HG03469 (cell line): Measurements from ENCODE around the gene NECAB3.
"Not testable (repeated sequence)": the region's sequence is repeated elsewhere in the genome, so short reads cannot be mapped to it uniquely, and the experiment has no call there.

Source experiments
- ATAC-seq: cut with Tn5 transposase; IDR thresholded peaks from one replicate; pipeline ENCODE4 v1.9.1; 2021; ENCODE audit warnings: mild to moderate bottlenecking, moderate library complexity, moderate number of reproducible peaks; ENCODE audit not compliant: unreplicated experiment

The NECAB3 gene

GRCh38 chr20:33653218-33653899 is 20.9 kb downstream of the NECAB3 start:
- no peak for ATAC-seq

GRCh38 chr20:33651562-33652048 is 22.6 kb downstream of the NECAB3 start:
- no peak for ATAC-seq

- no peak for ATAC-seq
Observed at GRCh38 chr20:33650753-33651561, 23.3 kb downstream of the NECAB3 start.

GRCh38 chr20:33650111-33650752 is 24.0 kb downstream of the NECAB3 start:
- no peak for ATAC-seq

GRCh38 chr20:33649201-33649681 is 25.0 kb downstream of the NECAB3 start:
- ATAC-seq = no peak

GRCh38 chr20:33648396-33649004 is 25.7 kb downstream of the NECAB3 start:
- ATAC-seq = no peak

GRCh38 chr20:33647603-33648395 is 26.4 kb downstream of the NECAB3 start:
- no peak for ATAC-seq

- ATAC-seq = not testable (repeated sequence)
Observed at GRCh38 chr20:33646959-33647602, 27.1 kb downstream of the NECAB3 start.

GRCh38 chr20:33646191-33646590 is 28.0 kb downstream of the NECAB3 start:
- ATAC-seq = no peak

GRCh38 chr20:33645396-33645795 is 28.8 kb downstream of the NECAB3 start:
- ATAC-seq = no peak

GRCh38 chr20:33645072-33645358 is 29.2 kb downstream of the NECAB3 start:
- ATAC-seq = no peak

- no peak for ATAC-seq
Observed at GRCh38 chr20:33644313-33645071, 29.7 kb downstream of the NECAB3 start.

- ATAC-seq = no peak
Observed at GRCh38 chr20:33640287-33640686, 33.9 kb downstream of the NECAB3 start.

GRCh38 chr20:33636776-33637175 is 37.5 kb downstream of the NECAB3 start:
- no peak for ATAC-seq

- no peak for ATAC-seq
Observed at GRCh38 chr20:33635341-33635740, 38.9 kb downstream of the NECAB3 start.

- not testable (repeated sequence) for ATAC-seq
Observed at GRCh38 chr20:33631910-33632309, 42.3 kb downstream of the NECAB3 start.

- ATAC-seq = no peak
Observed at GRCh38 chr20:33630507-33630906, 43.7 kb downstream of the NECAB3 start.

GRCh38 chr20:33629979-33630378 is 44.2 kb downstream of the NECAB3 start:
- no peak for ATAC-seq

GRCh38 chr20:33629533-33629932 is 44.7 kb downstream of the NECAB3 start:
- no peak for ATAC-seq
